ENCODE measurements around the gene CELA1.

DNA sequence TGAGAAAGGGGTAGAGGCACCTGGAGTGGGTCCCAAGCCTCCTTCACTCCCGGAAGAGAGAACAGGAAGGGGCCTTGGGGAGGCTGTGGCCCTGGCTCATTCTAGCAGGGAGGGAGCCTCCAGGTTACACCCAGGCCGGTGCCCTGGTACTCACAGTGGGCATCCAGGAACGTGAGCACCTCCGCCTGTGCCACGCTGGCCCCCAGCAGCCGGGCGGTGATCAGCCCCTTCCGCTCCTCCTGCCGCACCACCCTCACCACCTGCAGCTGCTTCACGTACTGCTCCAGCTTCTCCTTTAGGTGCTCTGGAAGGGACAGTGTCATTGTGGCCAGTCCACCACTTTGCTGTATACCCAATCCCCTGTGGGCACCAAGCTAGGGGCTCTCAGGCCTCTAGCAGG, 18.8 kb upstream of the CELA1 start:
- TF ChIP-seq, protein P1, sequence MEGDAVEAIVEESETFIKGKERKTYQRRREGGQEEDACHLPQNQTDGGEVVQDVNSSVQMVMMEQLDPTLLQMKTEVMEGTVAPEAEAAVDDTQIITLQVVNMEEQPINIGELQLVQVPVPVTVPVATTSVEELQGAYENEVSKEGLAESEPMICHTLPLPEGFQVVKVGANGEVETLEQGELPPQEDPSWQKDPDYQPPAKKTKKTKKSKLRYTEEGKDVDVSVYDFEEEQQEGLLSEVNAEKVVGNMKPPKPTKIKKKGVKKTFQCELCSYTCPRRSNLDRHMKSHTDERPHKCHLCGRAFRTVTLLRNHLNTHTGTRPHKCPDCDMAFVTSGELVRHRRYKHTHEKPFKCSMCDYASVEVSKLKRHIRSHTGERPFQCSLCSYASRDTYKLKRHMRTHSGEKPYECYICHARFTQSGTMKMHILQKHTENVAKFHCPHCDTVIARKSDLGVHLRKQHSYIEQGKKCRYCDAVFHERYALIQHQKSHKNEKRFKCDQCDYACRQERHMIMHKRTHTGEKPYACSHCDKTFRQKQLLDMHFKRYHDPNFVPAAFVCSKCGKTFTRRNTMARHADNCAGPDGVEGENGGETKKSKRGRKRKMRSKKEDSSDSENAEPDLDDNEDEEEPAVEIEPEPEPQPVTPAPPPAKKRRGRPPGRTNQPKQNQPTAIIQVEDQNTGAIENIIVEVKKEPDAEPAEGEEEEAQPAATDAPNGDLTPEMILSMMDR (IDR thresholded peaks at IDR 0.05) = no peak
- TF ChIP-seq POLR2AphosphoS5 (IDR thresholded peaks at IDR 0.05; ENCODE audit: low read depth, low read length) (no peak), TAF1 (IDR thresholded peaks at IDR 0.05; ENCODE audit: borderline replicate concordance, low read depth, low read length) (no peak), GABPA (IDR thresholded peaks at IDR 0.05; ENCODE audit: low read depth) (no peak), NFIC (IDR thresholded peaks at IDR 0.05; ENCODE audit: borderline replicate concordance) (no peak), CHD2 (IDR thresholded peaks at IDR 0.05; ENCODE audit: low read length, partially characterized antibody) (no peak), YY1 (IDR thresholded peaks at IDR 0.05; ENCODE audit: low read depth) (no peak), MXI1 (IDR thresholded peaks at IDR 0.05; ENCODE audit: low read depth, low read length) (no peak), FOXM1 (IDR thresholded peaks at IDR 0.05; ENCODE audit: low read depth) (no peak)
- TF ChIP-seq, protein P2, sequence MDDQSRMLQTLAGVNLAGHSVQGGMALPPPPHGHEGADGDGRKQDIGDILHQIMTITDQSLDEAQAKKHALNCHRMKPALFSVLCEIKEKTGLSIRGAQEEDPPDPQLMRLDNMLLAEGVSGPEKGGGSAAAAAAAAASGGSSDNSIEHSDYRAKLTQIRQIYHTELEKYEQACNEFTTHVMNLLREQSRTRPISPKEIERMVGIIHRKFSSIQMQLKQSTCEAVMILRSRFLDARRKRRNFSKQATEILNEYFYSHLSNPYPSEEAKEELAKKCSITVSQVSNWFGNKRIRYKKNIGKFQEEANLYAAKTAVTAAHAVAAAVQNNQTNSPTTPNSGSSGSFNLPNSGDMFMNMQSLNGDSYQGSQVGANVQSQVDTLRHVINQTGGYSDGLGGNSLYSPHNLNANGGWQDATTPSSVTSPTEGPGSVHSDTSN (IDR thresholded peaks at IDR 0.05) = no peak
- TF ChIP-seq, protein P3, sequence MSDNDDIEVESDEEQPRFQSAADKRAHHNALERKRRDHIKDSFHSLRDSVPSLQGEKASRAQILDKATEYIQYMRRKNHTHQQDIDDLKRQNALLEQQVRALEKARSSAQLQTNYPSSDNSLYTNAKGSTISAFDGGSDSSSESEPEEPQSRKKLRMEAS (IDR thresholded peaks at IDR 0.05; ENCODE audit: low read depth) = no peak

All from SK-N-SH (cell line).